Heart left ventricle (tissue), 16 donors: ENCODE results near the gene PAMR1. TPM values are rescaled to one million over a fixed set of nuclear protein-coding genes. Genes with fewer than 3 reads are reported as not detected.

Experiments used
- ATAC-seq, 4 donors: fragments of 200-7000 bp; cut with Tn5 transposase; one replicate each; pipeline ENCODE4 v1.9.1; 2020 to 2022; ENCODE audit warnings: moderate library complexity in 4 of 4, mild to moderate bottlenecking in 3 of 4, moderate number of reproducible peaks in 1 of 4
- DNase-seq, 5 donors: peaks; one replicate each; pipeline ENCODE4 v3.0.0-alpha.2; 2020
- H3K27ac ChIP-seq, 12 donors: fragments of 200-600 bp; sonication (generic) in 4 of 12; one replicate each; pipeline versions ENCODE4 v1.5.0 to v1.8.0; 2016 to 2022; ENCODE audit warnings: mild to moderate bottlenecking in 2 of 12
- H3K27me3 ChIP-seq, 9 donors: fragments of 200-600 bp; sonication (generic) in 2 of 9; one replicate each; pipeline versions ENCODE4 v1.5.1 to v1.8.0; 2016 to 2022; ENCODE audit warnings: mild to moderate bottlenecking in 3 of 9
- H3K36me3 ChIP-seq, 9 donors: fragments of 200-600 bp; sonication (generic) in 2 of 9; one replicate each; pipeline versions ENCODE4 v1.5.0 to v1.8.0; 2018 to 2022; ENCODE audit warnings: mild to moderate bottlenecking in 2 of 9
- H3K4me1 ChIP-seq, 12 donors: fragments of 200-600 bp; sonication (generic) in 4 of 12; one replicate each; pipeline versions ENCODE4 v1.5.0 to v1.8.0; 2016 to 2022; ENCODE audit warnings: mild to moderate bottlenecking in 3 of 12
- H3K4me3 ChIP-seq, 12 donors: fragments of 200-600 bp; sonication (generic) in 4 of 12; one replicate each; pipeline versions ENCODE4 v1.5.0 to v1.8.0; 2017 to 2022; ENCODE audit warnings: mild to moderate bottlenecking in 9 of 12, moderate library complexity in 4 of 12
- H3K9me3 ChIP-seq, 12 donors: fragments of 200-600 bp; sonication (generic) in 4 of 12; one replicate each; pipeline versions ENCODE4 v1.5.0 to v1.8.0; 2016 to 2022; ENCODE audit warnings: mild to moderate bottlenecking in 1 of 12
- CTCF ChIP-seq, 12 donors: fragments of 200-600 bp; sonication (generic) in 4 of 12; IDR thresholded peaks; one replicate each; pipeline versions ENCODE4 v1.5.0 to v1.8.0; 2018 to 2022; ENCODE audit warnings: antibody characterized with exemption in 12 of 12, mild to moderate bottlenecking in 5 of 12
- POLR2A ChIP-seq, 2 donors: fragments of 450-650 bp; IDR thresholded peaks; one replicate each; pipeline ENCODE4 v1.6.1; 2017; ENCODE audit warnings: antibody characterized with exemption in 2 of 2, mild to moderate bottlenecking in 2 of 2, moderate library complexity in 2 of 2
- WGBS, 4 donors: extraction: QIAGEN DNeasy Blood & Tissue Kit in 2 of 4; methylation state at CpG; one replicate each; pipeline versions ENCODE4 v1.1.5 to v1.1.7; 2013 to 2018; 5-methylcytosine and 5-hydroxymethylcytosine counted together
- intact Hi-C, 10 donors: fragments of 100-400 bp; cut with DNase I; formaldehyde crosslinking; loops; one replicate each; pipeline versions ENCODE4 v1.11.1 to v1.14.2; 2022
- polyA plus RNA-seq, 2 donors: library from polyadenylated mRNA; stranded (reverse); fragments of 200-250 nt; gene quantifications; one replicate each; pipeline ENCODE4 v1.2.3, GENCODE V29; 2013
- total RNA-seq, 9 donors: library from RNA; depleted of rRNA in 2 of 9; stranded (reverse); fragments of >200 nt in 2 of 9; fragmentation: NEBNext Ultra II Directional in 3 of 9; extraction: Animal tissue kit (Norgen Biotek cat#: 25700) in 3 of 9; gene quantifications; one replicate each; pipeline versions ENCODE4 v1.1.0 to v1.2.4, GENCODE V29; 2016 to 2023
- donor health status: ischemic (EF 13 %, LVEDD 7.1; RV severe dilation, severe dysfunction).
- donor health status: healthy with polysubstance abuse.
- donor health status: DM: no; HTN: yes; CAD: no.
- donor health status: DM: no; HTN: no; CAD: no.
- donor health status: ischemic (EF 25% LVEDD 6.9; RV normal size, moderate dysfunction).
- donor health status: ischemic (EF 25% LVEDD 5.7; RV mildly dilated, moderate dysfunction).
- donor health status: healthy.
- donor health status: DM: yes; HTN: yes; CAD: no.
- donor health status: ischemic (EF 35%, LVEDD 5.7; RV mildly dilated, moderate dysfunction).
- donor health status: nonischemic (EF 11% LVEDD 7.7; RV severe dilation, severe dysfunction).
- donor health status: DM: yes; HTN: yes; CAD: no.
- donor health status: PGD.
- donor health status: ischemic (EF 29% LVEDD 5.4; RV normal size, mild dysfunction).
- donor health status: nonischemic (EF 23%, LVEDD 6.1; RV moderate dilation, normal function).

PAMR1 gene
- total and polyA plus RNA-seq, 11 donors = 3.5 to 18.3 (median 7.0) TPM

GRCh38 chr11:35484435-35484834 lies 41.0 kb downstream of the PAMR1 start:
- 88 to 91% (median 90%) methylated on average over 6 of the region's 6 CpGs for WGBS, 4 donors

DNA sequence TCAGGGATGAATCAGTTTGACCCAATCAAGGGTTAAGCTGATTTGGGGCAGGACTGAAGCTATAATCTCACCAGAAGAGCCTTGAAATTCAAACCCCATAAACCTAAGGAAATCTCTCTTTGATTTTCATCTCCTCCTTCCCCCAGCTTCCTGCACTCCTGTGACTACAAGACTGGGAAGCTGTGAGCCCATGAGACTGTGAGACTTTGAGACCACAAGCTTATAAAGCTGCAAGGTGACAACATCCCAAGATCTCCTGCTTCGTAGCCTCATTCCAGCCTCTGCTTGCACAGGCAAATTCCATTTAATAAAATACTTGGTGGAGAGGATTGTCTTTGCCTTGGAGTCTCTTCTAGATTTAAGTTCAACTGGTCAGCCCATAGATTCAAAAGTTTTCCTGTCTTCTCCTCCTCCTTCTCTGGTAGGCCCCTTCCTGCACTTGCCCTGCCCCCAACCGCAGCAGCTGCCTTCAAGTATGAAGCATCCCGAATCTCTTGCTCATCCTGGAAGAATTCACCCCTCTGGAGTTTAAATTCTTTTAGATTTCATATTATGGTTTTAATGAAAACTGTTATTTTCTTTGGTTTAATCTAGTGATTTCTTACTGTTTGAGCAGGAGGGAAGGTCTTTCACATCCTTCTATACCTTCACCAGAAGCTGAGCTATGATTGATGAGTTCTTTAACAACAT lies 42.1 kb downstream of the PAMR1 start:
- 91 to 95% (median 93%) methylated on average over 3 of the region's 3 CpGs for WGBS, 4 donors
- H3K4me3 ChIP-seq = no peak overlapping the region
- DNase-seq (no peak), ATAC-seq (no peak)
- H3K36me3 ChIP-seq = no peaks in the 10 kb centered on the region
- H3K27ac ChIP-seq = no peak overlapping the region
- TF ChIP-seq POLR2A (IDR thresholded peaks at IDR 0.05) (no peak), CTCF (IDR thresholded peaks at IDR 0.05) (no peak)
- peaks cover 0 to 20% (median 0%) of the 10 kb centered on the region in 12 donors for H3K9me3 ChIP-seq
- peaks cover 0 to 19% (median 0%) of the 10 kb centered on the region in 9 donors for H3K27me3 ChIP-seq
- intact Hi-C loops = loop anchor here in 3 of 10 donors (5.0 to 10.0 kb wide), 5 partner anchors 122 to 782 kb away; no protein-coding TSS in a partner anchor
- H3K4me1 ChIP-seq = peaks cover 0 to 18% (median 1%) of the 10 kb centered on the region in 12 donors

More at GRCh38 chr11:35484435-35484834, 41.0 kb downstream of the PAMR1 start:
- Histone ChIP-seq H3K36me3 (no peaks in the 10 kb centered on the region), H3K27me3 (peaks cover 0 to 16% (median 0%) of the 10 kb centered on the region in 9 donors), H3K4me1 (peaks cover 0 to 15% (median 1%) of the 10 kb centered on the region in 12 donors), H3K9me3 (peaks cover 0 to 20% (median 0%) of the 10 kb centered on the region in 12 donors), H3K4me3 (no peak overlapping the region), H3K27ac (no peak overlapping the region)
- TF ChIP-seq POLR2A (IDR thresholded peaks at IDR 0.05) (no peak), CTCF (IDR thresholded peaks at IDR 0.05) (no peak)
- ATAC-seq (peak in 1 of 4 donors; percentile 31), DNase-seq (no peak)
- intact Hi-C loops = loop anchor here in 3 of 10 donors (5.0 to 10.0 kb wide), 5 partner anchors 120 to 780 kb away; no protein-coding TSS in a partner anchor

- peaks cover 0 to 9% (median 0%) of the 10 kb centered on the region in 12 donors for H3K4me1 ChIP-seq
- intact Hi-C loops = loop anchor here in 3 of 10 donors (5.0 to 10.0 kb wide), 5 partner anchors 125 to 785 kb away; no protein-coding TSS in a partner anchor
- DNase-seq (no peak), ATAC-seq (no peak)
- peaks cover 0 to 16% (median 0%) of the 10 kb centered on the region in 9 donors for H3K27me3 ChIP-seq
- 85 to 88% (median 86%) methylated on average over 5 of the region's 5 CpGs for WGBS, 4 donors
- no peaks in the 10 kb centered on the region for H3K36me3 ChIP-seq
- no peak for TF ChIP-seq CTCF (IDR thresholded peaks at IDR 0.05)
- TF ChIP-seq POLR2A (IDR thresholded peaks at IDR 0.05) = no peak
- no peak overlapping the region for H3K27ac ChIP-seq
- H3K9me3 ChIP-seq = peaks cover 0 to 20% (median 0%) of the 10 kb centered on the region in 12 donors
- H3K4me3 ChIP-seq = no peak overlapping the region
Observed at GRCh38 chr11:35479731-35480130, 45.7 kb downstream of the PAMR1 start.

GRCh38 chr11:35478471-35479091 lies 46.8 kb downstream of the PAMR1 start:
- peak in 1 of 4 donors; percentile 39 for ATAC-seq
- H3K27ac ChIP-seq = no peak overlapping the region
- DNase-seq = peak in 1 of 5 donors; percentile 27
- peaks cover 0 to 9% (median 0%) of the 10 kb centered on the region in 12 donors for H3K4me1 ChIP-seq
- H3K9me3 ChIP-seq = peaks cover 0 to 20% (median 0%) of the 10 kb centered on the region in 12 donors
- WGBS, 4 donors = 42 to 65% (median 57%) methylated on average over 7 of the region's 7 CpGs
- TF ChIP-seq CTCF (IDR thresholded peaks at IDR 0.05) = no peak
- no peak for TF ChIP-seq POLR2A (IDR thresholded peaks at IDR 0.05)
- intact Hi-C loops = no loop called here
- no peak overlapping the region for H3K4me3 ChIP-seq
- peaks cover 0 to 14% (median 0%) of the 10 kb centered on the region in 9 donors for H3K27me3 ChIP-seq
- H3K36me3 ChIP-seq = peaks cover 0 to 6% (median 0%) of the 10 kb centered on the region in 9 donors
